ENCODE measurements around the gene SORCS2. TPM values are rescaled to one million over a fixed set of nuclear protein-coding genes. Genes with fewer than 3 reads are reported as not detected.

SORCS2 gene
- total and polyA plus RNA-seq, 2 experiments from 2014 or later: 0.38 to 1.4 TPM

GRCh38 chr4:7763788-7764187 lies 571.5 kb downstream of the SORCS2 start:
- no peak overlapping the region for H3K4me2 ChIP-seq (ENCODE audit: unreplicated experiment)
- H3F3A ChIP-seq (ENCODE audit: insufficient read depth): peaks cover 37% of the 10 kb centered on the region
- 77 to 80% methylated on average over 10 of the region's 10 CpGs for WGBS, 2 experiments (ENCODE audit: low coverage in 1 of 2, low lambda C conversion rate in 2 of 2, missing lambda C conversion rate in 2 of 2)
- in situ Hi-C loops (cut with MboI): no loop called here
- H3K27me3 ChIP-seq (replicated peaks; ENCODE audit: insufficient read depth): no peaks in the 10 kb centered on the region
- no peak overlapping the region for H3K4me3 ChIP-seq
- peaks cover 85% of the 10 kb centered on the region for H3K36me3 ChIP-seq (ENCODE audit: low read depth)
- peaks cover 32% of the 10 kb centered on the region for H3K79me2 ChIP-seq (ENCODE audit: insufficient read depth)
- no peak overlapping the region for H3K9ac ChIP-seq
- H3K9me2 ChIP-seq (ENCODE audit: insufficient read depth): no peaks in the 10 kb centered on the region
- H3K27ac ChIP-seq: no peak overlapping the region
- H2AFZ ChIP-seq: no peak overlapping the region
- DNase-seq: peak; percentile 50
- H4K20me1 ChIP-seq (ENCODE audit: insufficient read depth): no peaks in the 10 kb centered on the region
- no peaks in the 10 kb centered on the region for H3K4me1 ChIP-seq (ENCODE audit: insufficient read depth)
- no peaks in the 10 kb centered on the region for H3K9me3 ChIP-seq (ENCODE audit: low read depth)
- TF ChIP-seq EZH2 (IDR thresholded peaks at IDR 0.05; ENCODE audit: insufficient read depth, poor library complexity, severe bottlenecking): no peak
- TF ChIP-seq EZH2phosphoT487 (IDR thresholded peaks at IDR 0.05; ENCODE audit: insufficient read depth, low read depth): no peak

GRCh38 chr4:7764466-7764865 lies 572.1 kb downstream of the SORCS2 start:
- H3K4me1 ChIP-seq (ENCODE audit: insufficient read depth): no peaks in the 10 kb centered on the region
- WGBS, 2 experiments (ENCODE audit: low coverage in 1 of 2, low lambda C conversion rate in 2 of 2, missing lambda C conversion rate in 2 of 2): 95% methylated on average over 5 of the region's 5 CpGs
- H2AFZ ChIP-seq: no peak overlapping the region
- no peaks in the 10 kb centered on the region for H4K20me1 ChIP-seq (ENCODE audit: insufficient read depth)
- H3F3A ChIP-seq (ENCODE audit: insufficient read depth): peaks cover 31% of the 10 kb centered on the region
- peaks cover 39% of the 10 kb centered on the region for H3K79me2 ChIP-seq (ENCODE audit: insufficient read depth)
- H3K9me2 ChIP-seq (ENCODE audit: insufficient read depth): no peaks in the 10 kb centered on the region
- no peak overlapping the region for H3K4me3 ChIP-seq
- no peak for TF ChIP-seq EZH2phosphoT487 (IDR thresholded peaks at IDR 0.05; ENCODE audit: insufficient read depth, low read depth)
- TF ChIP-seq EZH2 (IDR thresholded peaks at IDR 0.05; ENCODE audit: insufficient read depth, poor library complexity, severe bottlenecking): no peak
- H3K27me3 ChIP-seq (replicated peaks; ENCODE audit: insufficient read depth): no peaks in the 10 kb centered on the region
- H3K27ac ChIP-seq: no peak overlapping the region
- H3K9me3 ChIP-seq (ENCODE audit: low read depth): no peaks in the 10 kb centered on the region
- H3K36me3 ChIP-seq (ENCODE audit: low read depth): peaks cover 85% of the 10 kb centered on the region
- H3K9ac ChIP-seq: no peak overlapping the region
- in situ Hi-C loops (cut with MboI): no loop called here
- DNase-seq: no peak
- no peak overlapping the region for H3K4me2 ChIP-seq (ENCODE audit: unreplicated experiment)

- Histone ChIP-seq H4K20me1 (ENCODE audit: insufficient read depth) (no peaks in the 10 kb centered on the region), H3K36me3 (ENCODE audit: low read depth) (peaks cover 85% of the 10 kb centered on the region), H3K9me3 (ENCODE audit: low read depth) (no peaks in the 10 kb centered on the region), H3K27me3 (replicated peaks; ENCODE audit: insufficient read depth) (no peaks in the 10 kb centered on the region), H3K4me2 (ENCODE audit: unreplicated experiment) (no peak overlapping the region), H3K79me2 (ENCODE audit: insufficient read depth) (peaks cover 35% of the 10 kb centered on the region), H3K27ac (no peak overlapping the region), H3K9ac (no peak overlapping the region), H2AFZ (no peak overlapping the region), H3F3A (ENCODE audit: insufficient read depth) (peaks cover 29% of the 10 kb centered on the region), H3K4me1 (ENCODE audit: insufficient read depth) (no peaks in the 10 kb centered on the region), H3K9me2 (ENCODE audit: insufficient read depth) (no peaks in the 10 kb centered on the region), H3K4me3 (no peak overlapping the region)
- TF ChIP-seq EZH2phosphoT487 (IDR thresholded peaks at IDR 0.05; ENCODE audit: insufficient read depth, low read depth) (no peak), EZH2 (IDR thresholded peaks at IDR 0.05; ENCODE audit: insufficient read depth, poor library complexity, severe bottlenecking) (no peak)
- 90% methylated on average over 12 of the region's 12 CpGs for WGBS, 2 experiments (ENCODE audit: low coverage in 1 of 2, low lambda C conversion rate in 2 of 2, missing lambda C conversion rate in 2 of 2)
- in situ Hi-C loops (cut with MboI): no loop called here
- DNase-seq: no peak
Observed at GRCh38 chr4:7765666-7766065, 573.3 kb downstream of the SORCS2 start.

- DNase-seq: no peak
Observed at GRCh38 chr4:7766086-7766485, 573.7 kb downstream of the SORCS2 start.

More at GRCh38 chr4:7766086-7766485, 573.7 kb downstream of the SORCS2 start:
- no peak for TF ChIP-seq EZH2phosphoT487 (IDR thresholded peaks at IDR 0.05; ENCODE audit: insufficient read depth, low read depth)
- no peak for TF ChIP-seq EZH2 (IDR thresholded peaks at IDR 0.05; ENCODE audit: insufficient read depth, poor library complexity, severe bottlenecking)
- Histone ChIP-seq H3K27ac (no peak overlapping the region), H4K20me1 (ENCODE audit: insufficient read depth) (no peaks in the 10 kb centered on the region), H3K9me3 (ENCODE audit: low read depth) (no peaks in the 10 kb centered on the region), H3K4me2 (ENCODE audit: unreplicated experiment) (no peak overlapping the region), H3K27me3 (replicated peaks; ENCODE audit: insufficient read depth) (no peaks in the 10 kb centered on the region), H3K4me1 (ENCODE audit: insufficient read depth) (no peaks in the 10 kb centered on the region), H3K4me3 (no peak overlapping the region), H3F3A (ENCODE audit: insufficient read depth) (peaks cover 33% of the 10 kb centered on the region), H3K9ac (no peak overlapping the region), H2AFZ (no peak overlapping the region), H3K79me2 (ENCODE audit: insufficient read depth) (peaks cover 37% of the 10 kb centered on the region), H3K36me3 (ENCODE audit: low read depth) (peaks cover 85% of the 10 kb centered on the region), H3K9me2 (ENCODE audit: insufficient read depth) (no peaks in the 10 kb centered on the region)
- in situ Hi-C loops (cut with MboI): no loop called here
- 80% methylated on average over 11 of the region's 11 CpGs for WGBS, 2 experiments (ENCODE audit: low coverage in 1 of 2, low lambda C conversion rate in 2 of 2, missing lambda C conversion rate in 2 of 2)

Measured in GM23248 (cell line).